Measurements from ENCODE around the gene CDH13. TPM values are rescaled to one million over a fixed set of nuclear protein-coding genes. Genes with fewer than 3 reads are reported as not detected.

Gene CDH13
- total RNA-seq, 4 donors from 2014 or later: 5.8 to 36.7 (median 20.4) TPM

GRCh38 chr16:82993415-82993814, 366.6 kb downstream of the CDH13 start:
- TF ChIP-seq POLR2A (IDR thresholded peaks at IDR 0.05): no peak
- TF ChIP-seq CTCF (IDR thresholded peaks at IDR 0.05 in 4 of 5, conservative IDR thresholded peaks at IDR 0.05 in 1 of 5): no peak
- intact Hi-C loops (cut with DNase I; ENCODE audit: low total_unique reads): no loop called here
- H3K27me3 ChIP-seq: no peaks in the 10 kb centered on the region
- H3K9me3 ChIP-seq: no peaks in the 10 kb centered on the region
- in situ Hi-C loops (cut with MboI; ENCODE audit: low sequenced_read_pairs in 4 of 4): no loop called here
- H3K4me3 ChIP-seq: no peak overlapping the region
- DNase-seq: no peak
- peaks cover 5 to 10% of the 10 kb centered on the region in 2 donors for H3K4me1 ChIP-seq
- no peak for ATAC-seq
- no peaks in the 10 kb centered on the region for H3K36me3 ChIP-seq
- no peak overlapping the region for H3K27ac ChIP-seq

GRCh38 chr16:82993926-82994325, 367.2 kb downstream of the CDH13 start:
- H3K27me3 ChIP-seq: no peaks in the 10 kb centered on the region
- no peak overlapping the region for H3K4me3 ChIP-seq
- TF ChIP-seq POLR2A (IDR thresholded peaks at IDR 0.05): no peak
- no peaks in the 10 kb centered on the region for H3K9me3 ChIP-seq
- ATAC-seq: no peak
- H3K4me1 ChIP-seq: peaks cover 5 to 10% of the 10 kb centered on the region in 2 donors
- DNase-seq: no peak
- intact Hi-C loops (cut with DNase I; ENCODE audit: low total_unique reads): no loop called here
- H3K27ac ChIP-seq: no peak overlapping the region
- no peaks in the 10 kb centered on the region for H3K36me3 ChIP-seq
- in situ Hi-C loops (cut with MboI; ENCODE audit: low sequenced_read_pairs in 4 of 4): no loop called here

GRCh38 chr16:82995286-82995923, 368.6 kb downstream of the CDH13 start:
- Histone ChIP-seq H3K9me3 (no peaks in the 10 kb centered on the region), H3K27me3 (no peaks in the 10 kb centered on the region), H3K4me3 (peak overlapping the region in 2 of 4 donors; percentile 1 to 26), H3K27ac (peak overlapping the region in 3 of 4 donors; percentile 39 to 52 (median 44)), H3K36me3 (no peaks in the 10 kb centered on the region), H3K4me1 (peaks cover 5 to 10% of the 10 kb centered on the region in 2 donors)
- ATAC-seq: no peak
- no peak for DNase-seq
- TF ChIP-seq POLR2A (IDR thresholded peaks at IDR 0.05) (no peak), CTCF (IDR thresholded peaks at IDR 0.05 in 4 of 5, conservative IDR thresholded peaks at IDR 0.05 in 1 of 5) (no peak)
- intact Hi-C loops (cut with DNase I; ENCODE audit: low total_unique reads): no loop called here
- in situ Hi-C loops (cut with MboI; ENCODE audit: low sequenced_read_pairs in 4 of 4): no loop called here

GRCh38 chr16:82995924-82996441, 369.2 kb downstream of the CDH13 start:
- ATAC-seq (peak in 1 of 2 donors; percentile 36), DNase-seq (no peak)
- Histone ChIP-seq H3K9me3 (no peaks in the 10 kb centered on the region), H3K27me3 (no peaks in the 10 kb centered on the region), H3K27ac (peak overlapping the region in 3 of 4 donors; percentile 39 to 52 (median 44)), H3K4me3 (peak overlapping the region in 2 of 4 donors; percentile 1 to 26), H3K36me3 (no peaks in the 10 kb centered on the region), H3K4me1 (peaks cover 5 to 10% of the 10 kb centered on the region in 2 donors)
- in situ Hi-C loops (cut with MboI; ENCODE audit: low sequenced_read_pairs in 4 of 4) (no loop called here), intact Hi-C loops (cut with DNase I; ENCODE audit: low total_unique reads) (no loop called here)
- TF ChIP-seq CTCF (IDR thresholded peaks at IDR 0.05 in 4 of 5, conservative IDR thresholded peaks at IDR 0.05 in 1 of 5): no peak

GRCh38 chr16:82996814-82997213, 370.0 kb downstream of the CDH13 start:
- in situ Hi-C loops (cut with MboI; ENCODE audit: low sequenced_read_pairs in 4 of 4): no loop called here
- no peaks in the 10 kb centered on the region for H3K9me3 ChIP-seq
- TF ChIP-seq CTCF (IDR thresholded peaks at IDR 0.05 in 4 of 5, conservative IDR thresholded peaks at IDR 0.05 in 1 of 5) (no peak), POLR2A (IDR thresholded peaks at IDR 0.05) (no peak)
- no peak overlapping the region for H3K4me3 ChIP-seq
- peaks cover 5 to 10% of the 10 kb centered on the region in 2 donors for H3K4me1 ChIP-seq
- no peaks in the 10 kb centered on the region for H3K36me3 ChIP-seq
- ATAC-seq (no peak), DNase-seq (no peak)
- H3K27ac ChIP-seq: no peak overlapping the region
- intact Hi-C loops (cut with DNase I; ENCODE audit: low total_unique reads): no loop called here
- H3K27me3 ChIP-seq: no peaks in the 10 kb centered on the region
